Smooth muscle cell (in vitro differentiated cells): ENCODE data around the gene RALGDS. TPM values are rescaled to one million over a fixed set of nuclear protein-coding genes. Genes with fewer than 3 reads are reported as not detected.
"Not testable (repeated sequence)": the region's sequence is repeated elsewhere in the genome, so short reads cannot be mapped to it uniquely, and the experiment has no call there.

Experiments
- DNase-seq: peaks from one replicate; lab custom pipeline; 2025; ENCODE audit not compliant: unreplicated experiment; lab: John Stamatoyannopoulos, UW
- H2AFZ ChIP-seq: fragments of 200-600 bp; sonication (generic); 2 replicates; pipeline ENCODE4 v1.6.0; 2016; ENCODE audit warnings: antibody characterized with exemption, low read depth, mild to moderate bottlenecking
- H3F3A ChIP-seq: fragments of 200-600 bp; sonication (generic); 2 replicates; pipeline ENCODE4 v1.6.0; 2017; ENCODE audit warnings: antibody characterized with exemption, low read depth
- H3K27ac ChIP-seq: fragments of 200-600 bp; sonication (generic); 2 replicates; pipeline ENCODE4 v1.5.1; 2016; ENCODE audit warnings: low read depth, mild to moderate bottlenecking
- H3K27me3 ChIP-seq: fragments of 200-600 bp; sonication (generic); 2 replicates; pipeline ENCODE4 v1.6.1; 2016; ENCODE audit warnings: low read depth, mild to moderate bottlenecking
- H3K36me3 ChIP-seq: fragments of 200-600 bp; sonication (generic); 2 replicates; pipeline ENCODE4 v1.5.1; 2016; ENCODE audit warnings: low read depth
- H3K4me1 ChIP-seq: fragments of 200-600 bp; sonication (generic); 2 replicates; pipeline ENCODE4 v1.5.1; 2016; ENCODE audit warnings: low read depth
- H3K4me2 ChIP-seq: fragments of 200-600 bp; sonication (generic); 2 replicates; pipeline ENCODE4 v1.6.0; 2016; ENCODE audit warnings: mild to moderate bottlenecking
- H3K4me3 ChIP-seq: fragments of 200-600 bp; sonication (generic); 2 replicates; pipeline ENCODE4 v1.5.1; 2016; ENCODE audit warnings: mild to moderate bottlenecking
- H3K79me2 ChIP-seq: fragments of 200-600 bp; sonication (generic); 2 replicates; pipeline ENCODE4 v1.6.0; 2016; ENCODE audit warnings: low read depth, mild to moderate bottlenecking
- H3K9ac ChIP-seq: fragments of 200-600 bp; sonication (generic); 2 replicates; pipeline ENCODE4 v1.6.0; 2016; ENCODE audit warnings: low read depth
- H3K9me3 ChIP-seq: fragments of 200-600 bp; sonication (generic); replicated peaks from 2 replicates; pipeline ENCODE4 v1.5.1; 2016; ENCODE audit warnings: low read depth
- H4K20me1 ChIP-seq: fragments of 200-600 bp; sonication (generic); 2 replicates; pipeline ENCODE4 v1.6.0; 2016; ENCODE audit warnings: low read depth
- WGBS: methylation state at CpG from one replicate; pipeline ENCODE4 v1.1.7; 2016; ENCODE audit warnings: low lambda C conversion rate; 5-methylcytosine and 5-hydroxymethylcytosine counted together
- polyA plus RNA-seq: library from polyadenylated mRNA; unstranded; fragments of >200 nt; fragmentation: Nextera tagmentation; extraction: Ambion mirVana; gene quantifications from 2 replicates; pipeline ENCODE4 v1.2.1, GENCODE V29; 2016
- total RNA-seq: library from RNA; depleted of rRNA; stranded (reverse); fragments of >200 nt; gene quantifications from 2 replicates; pipeline ENCODE4 v1.2.3, GENCODE V29; 2014
- TF ChIP-seq, protein P1 (sequence below): fragments of 200-600 bp; sonication (generic); IDR thresholded peaks from 2 replicates; pipeline ENCODE4 v1.5.1; 2017; ENCODE audit warnings: borderline replicate concordance, mild to moderate bottlenecking, antibody characterized with exemption; ENCODE audit not compliant: insufficient read depth, poor library complexity, severe bottlenecking

RALGDS gene
- total and polyA plus RNA-seq, 2 experiments from 2014 or later: 27.8 to 37.7 TPM

DNA sequence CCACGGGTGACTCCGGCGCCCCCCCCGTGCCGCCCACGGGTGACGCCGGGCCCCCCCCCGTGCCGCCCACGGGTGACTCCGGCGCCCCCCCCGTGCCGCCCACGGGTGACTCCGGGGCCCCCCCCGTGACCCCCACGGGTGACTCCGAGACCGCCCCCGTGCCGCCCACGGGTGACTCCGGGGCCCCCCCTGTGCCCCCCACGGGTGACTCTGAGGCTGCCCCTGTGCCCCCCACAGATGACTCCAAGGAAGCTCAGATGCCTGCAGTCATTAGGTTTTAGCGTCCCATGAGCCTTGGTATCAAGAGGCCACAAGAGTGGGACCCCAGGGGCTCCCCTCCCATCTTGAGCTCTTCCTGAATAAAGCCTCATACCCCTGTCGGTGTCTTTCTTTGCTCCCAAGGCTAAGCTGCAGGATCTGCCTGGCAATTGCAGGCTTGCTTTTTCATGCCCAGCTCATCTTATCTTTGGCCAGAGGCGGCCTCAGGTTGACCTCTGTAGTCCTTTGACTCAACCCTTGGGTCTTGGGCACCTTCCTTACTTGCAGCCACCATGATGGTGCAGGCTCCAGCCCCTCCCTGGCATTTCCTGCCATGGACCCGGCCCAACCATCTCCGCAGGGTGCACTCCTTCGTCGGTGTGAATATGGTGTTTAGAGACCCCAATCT, 49.4 kb downstream of the RALGDS start:
- no peaks in the 10 kb centered on the region for H3K79me2 ChIP-seq
- no peak overlapping the region for H3K27ac ChIP-seq
- no peak overlapping the region for H2AFZ ChIP-seq
- peaks cover 11% of the 10 kb centered on the region for H3F3A ChIP-seq
- no peaks in the 10 kb centered on the region for H3K9me3 ChIP-seq
- no peaks in the 10 kb centered on the region for H3K36me3 ChIP-seq
- no peaks in the 10 kb centered on the region for H4K20me1 ChIP-seq
- H3K4me3 ChIP-seq: no peak overlapping the region
- 98% methylated on average over 12 of the region's 33 CpGs for WGBS
- no peak overlapping the region for H3K4me2 ChIP-seq
- no peak overlapping the region for H3K9ac ChIP-seq
- H3K27me3 ChIP-seq: no peaks in the 10 kb centered on the region
- no peak for DNase-seq
- TF ChIP-seq, protein P1, sequence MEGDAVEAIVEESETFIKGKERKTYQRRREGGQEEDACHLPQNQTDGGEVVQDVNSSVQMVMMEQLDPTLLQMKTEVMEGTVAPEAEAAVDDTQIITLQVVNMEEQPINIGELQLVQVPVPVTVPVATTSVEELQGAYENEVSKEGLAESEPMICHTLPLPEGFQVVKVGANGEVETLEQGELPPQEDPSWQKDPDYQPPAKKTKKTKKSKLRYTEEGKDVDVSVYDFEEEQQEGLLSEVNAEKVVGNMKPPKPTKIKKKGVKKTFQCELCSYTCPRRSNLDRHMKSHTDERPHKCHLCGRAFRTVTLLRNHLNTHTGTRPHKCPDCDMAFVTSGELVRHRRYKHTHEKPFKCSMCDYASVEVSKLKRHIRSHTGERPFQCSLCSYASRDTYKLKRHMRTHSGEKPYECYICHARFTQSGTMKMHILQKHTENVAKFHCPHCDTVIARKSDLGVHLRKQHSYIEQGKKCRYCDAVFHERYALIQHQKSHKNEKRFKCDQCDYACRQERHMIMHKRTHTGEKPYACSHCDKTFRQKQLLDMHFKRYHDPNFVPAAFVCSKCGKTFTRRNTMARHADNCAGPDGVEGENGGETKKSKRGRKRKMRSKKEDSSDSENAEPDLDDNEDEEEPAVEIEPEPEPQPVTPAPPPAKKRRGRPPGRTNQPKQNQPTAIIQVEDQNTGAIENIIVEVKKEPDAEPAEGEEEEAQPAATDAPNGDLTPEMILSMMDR: no peak
- peaks cover 9% of the 10 kb centered on the region for H3K4me1 ChIP-seq

DNA sequence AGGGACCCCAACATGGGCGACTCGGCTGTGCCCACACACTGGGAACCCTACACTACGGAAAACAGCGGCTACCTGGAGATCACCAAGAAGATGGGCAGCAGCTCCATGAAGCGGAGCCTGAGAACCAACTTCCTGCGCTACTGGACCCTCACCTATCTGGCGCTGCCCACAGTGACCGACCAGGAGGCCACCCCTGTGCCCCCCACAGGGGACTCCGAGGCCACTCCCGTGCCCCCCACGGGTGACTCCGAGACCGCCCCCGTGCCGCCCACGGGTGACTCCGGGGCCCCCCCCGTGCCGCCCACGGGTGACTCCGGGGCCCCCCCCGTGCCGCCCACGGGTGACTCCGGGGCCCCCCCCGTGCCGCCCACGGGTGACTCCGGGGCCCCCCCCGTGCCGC, 50.1 kb downstream of the RALGDS start:
- H3K27me3 ChIP-seq, H3F3A ChIP-seq, H3K4me3 ChIP-seq, H3K36me3 ChIP-seq, H2AFZ ChIP-seq, H3K4me1 ChIP-seq, DNase-seq, H3K4me2 ChIP-seq, H3K9me3 ChIP-seq, H3K27ac ChIP-seq, H4K20me1 ChIP-seq, H3K79me2 ChIP-seq, H3K9ac ChIP-seq: not testable (repeated sequence)
- whole genome bisulfite sequencing: 93% methylated on average over 9 of the region's 31 CpGs

DNA sequence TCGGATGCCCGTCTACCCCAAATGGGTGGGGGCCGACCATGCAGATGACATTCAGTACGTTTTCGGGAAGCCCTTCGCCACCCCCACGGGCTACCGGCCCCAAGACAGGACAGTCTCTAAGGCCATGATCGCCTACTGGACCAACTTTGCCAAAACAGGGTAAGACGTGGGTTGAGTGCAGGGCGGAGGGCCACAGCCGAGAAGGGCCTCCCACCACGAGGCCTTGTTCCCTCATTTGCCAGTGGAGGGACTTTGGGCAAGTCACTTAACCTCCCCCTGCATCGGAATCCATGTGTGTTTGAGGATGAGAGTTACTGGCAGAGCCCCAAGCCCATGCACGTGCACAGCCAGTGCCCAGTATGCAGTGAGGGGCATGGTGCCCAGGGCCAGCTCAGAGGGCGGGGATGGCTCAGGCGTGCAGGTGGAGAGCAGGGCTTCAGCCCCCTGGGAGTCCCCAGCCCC, 50.5 kb downstream of the RALGDS start:
- not testable (repeated sequence) for DNase-seq, H3K4me3 ChIP-seq, H3K4me1 ChIP-seq, H2AFZ ChIP-seq, H3K9ac ChIP-seq, H3K9me3 ChIP-seq, H3K4me2 ChIP-seq, H3K27ac ChIP-seq, H3F3A ChIP-seq, H3K27me3 ChIP-seq, H3K36me3 ChIP-seq, H4K20me1 ChIP-seq, H3K79me2 ChIP-seq
- 97% methylated on average over 17 of the region's 17 CpGs for WGBS

DNA sequence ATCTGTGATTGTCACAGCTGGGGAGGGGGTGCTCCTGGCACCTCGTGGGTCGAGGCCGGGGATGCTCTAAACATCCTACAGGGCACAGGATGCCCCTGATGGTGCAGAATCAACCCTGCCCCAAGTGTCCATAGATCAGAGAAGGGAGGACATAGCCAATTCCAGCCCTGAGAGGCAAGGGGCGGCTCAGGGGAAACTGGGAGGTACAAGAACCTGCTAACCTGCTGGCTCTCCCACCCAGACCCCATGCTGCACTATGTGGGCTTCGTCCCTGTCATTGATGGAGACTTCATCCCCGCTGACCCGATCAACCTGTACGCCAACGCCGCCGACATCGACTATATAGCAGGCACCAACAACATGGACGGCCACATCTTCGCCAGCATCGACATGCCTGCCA, 52.6 kb downstream of the RALGDS start:
- H3K4me1 ChIP-seq: not testable (repeated sequence)

DNA sequence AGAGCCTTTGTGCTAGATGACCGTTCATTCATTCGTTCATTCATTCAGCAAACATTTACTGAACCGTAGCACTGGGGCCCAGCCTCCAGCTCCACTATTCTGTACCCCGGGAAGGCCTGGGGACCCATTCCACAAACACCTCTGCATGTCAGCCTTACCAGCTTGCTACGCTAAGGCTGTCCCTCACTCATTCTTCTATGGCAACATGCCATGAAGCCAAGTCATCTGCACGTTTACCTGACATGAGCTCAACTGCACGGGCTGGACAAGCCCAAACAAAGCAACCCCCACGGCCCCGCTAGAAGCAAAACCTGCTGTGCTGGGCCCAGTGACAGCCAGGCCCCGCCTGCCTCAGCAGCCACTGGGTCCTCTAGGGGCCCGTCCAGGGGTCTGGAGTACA, 53.2 kb downstream of the RALGDS start:
- Histone ChIP-seq H3K4me3 (no peak overlapping the region), H3K4me2 (no peak overlapping the region), H3K27ac (no peak overlapping the region), H2AFZ (no peak overlapping the region), H3K9me3 (no peaks in the 10 kb centered on the region), H3K9ac (no peak overlapping the region), H3K4me1 (no peaks in the 10 kb centered on the region), H3K36me3 (no peaks in the 10 kb centered on the region), H4K20me1 (no peaks in the 10 kb centered on the region), H3K27me3 (no peaks in the 10 kb centered on the region), H3K79me2 (no peaks in the 10 kb centered on the region), H3F3A (no peaks in the 10 kb centered on the region)
- TF ChIP-seq, protein P1: no peak
- WGBS: 82% methylated on average over 11 of the region's 11 CpGs
- no peak for DNase-seq

More for the DNA sequence above, 52.6 kb downstream of the RALGDS start:
- not testable (repeated sequence) for H3K79me2 ChIP-seq, H3K4me2 ChIP-seq, H3F3A ChIP-seq, H3K27me3 ChIP-seq, H3K36me3 ChIP-seq, H3K27ac ChIP-seq, H3K9ac ChIP-seq, H2AFZ ChIP-seq, H3K4me3 ChIP-seq, H3K9me3 ChIP-seq, H4K20me1 ChIP-seq, DNase-seq
- 100% methylated on average over 1 of the region's 15 CpGs for WGBS
